ENCODE measurements around the gene DDX5. TPM values are rescaled to one million over a fixed set of nuclear protein-coding genes. Genes with fewer than 3 reads are reported as not detected.

Gene DDX5
- total and polyA plus RNA-seq, 2 of the 4 experiments (the other 2 are of a cell fraction) = 253 to 781 TPM

- H2BK20ac ChIP-seq (ENCODE audit: low read depth, low read length) = no peak overlapping the region
- no peak overlapping the region for H4K8ac ChIP-seq (ENCODE audit: low read depth in 2 of 2, low read length in 2 of 2)
- no peak overlapping the region for H3K14ac ChIP-seq (replicated peaks; ENCODE audit: low read depth, low read length)
- dilution Hi-C loops (cut with HindIII; ENCODE audit: low sequenced_read_pairs, unreplicated experiment) (no loop called here), in situ Hi-C loops (cut with MboI; ENCODE audit: low sequenced_read_pairs) (no loop called here), intact Hi-C loops (cut with micrococcal nuclease) (no loop called here)
- no peak overlapping the region for H3K4me2 ChIP-seq (ENCODE audit: low read depth, low read length)
- H4K91ac ChIP-seq (ENCODE audit: insufficient read depth, low read depth, low read length) = no peak overlapping the region
- no peak overlapping the region for H3K9ac ChIP-seq (ENCODE audit: low read depth, low read length)
- no peak overlapping the region for H4K5ac ChIP-seq (ENCODE audit: low read depth, low read length)
- H3K9me3 ChIP-seq (ENCODE audit: control insufficient read depth, insufficient read depth, low read length) = no peaks in the 10 kb centered on the region
- H3K56ac ChIP-seq (ENCODE audit: extremely low read depth, insufficient read depth, low read length) = no peak overlapping the region
- no peak overlapping the region for H2BK120ac ChIP-seq (ENCODE audit: low read depth, low read length)
- no peak overlapping the region for H3K4ac ChIP-seq (ENCODE audit: low read depth, low read length)
- BruUV-seq (replicated peaks) = no TSS peak
- H4K20me1 ChIP-seq (ENCODE audit: insufficient read depth, low read length) = no peaks in the 10 kb centered on the region
- no peaks in the 10 kb centered on the region for H3K36me3 ChIP-seq (ENCODE audit: control insufficient read depth, insufficient read depth, low read length)
- ATAC-seq (ENCODE audit: low read depth) (no peak), DNase-seq (no peak)
- no peak overlapping the region for H3K23ac ChIP-seq (ENCODE audit: low read depth, low read length)
- no peak overlapping the region for H3K27ac ChIP-seq (ENCODE audit: insufficient read depth, low read length)
- H3K4me3 ChIP-seq (ENCODE audit: insufficient read depth, low read depth, low read length) = no peak overlapping the region
- no peak overlapping the region for H2BK5ac ChIP-seq (ENCODE audit: low read depth, low read length, poor library complexity, severe bottlenecking)
- H3K9me1 ChIP-seq (ENCODE audit: insufficient read depth, low read length) = peaks cover 11% of the 10 kb centered on the region; the same call in 1 of the 2 replicates
- H2AFZ ChIP-seq (replicated peaks; ENCODE audit: low read length, poor library complexity) = peak overlapping the region; percentile 1
- TF ChIP-seq SMC3 (IDR thresholded peaks at IDR 0.05; ENCODE audit: low read depth, low read length) = no peak
- no peak for TF ChIP-seq RFX5 (IDR thresholded peaks at IDR 0.05; ENCODE audit: low read depth, low read length)
- no peak for TF ChIP-seq MXI1 (IDR thresholded peaks at IDR 0.05; ENCODE audit: borderline replicate concordance, low read depth, low read length)
- no peak for TF ChIP-seq POLR2A (IDR thresholded peaks at IDR 0.05; ENCODE audit: low read depth, low read length)
- H3K79me1 ChIP-seq (ENCODE audit: low read depth in 1 of 2, low read length in 2 of 2) = no peaks in the 10 kb centered on the region
- H3K4me1 ChIP-seq (ENCODE audit: control insufficient read depth, insufficient read depth, low read length) = peaks cover 8% of the 10 kb centered on the region
- peak overlapping the region; percentile 44 for H2AK9ac ChIP-seq (replicated peaks; ENCODE audit: low read depth, low read length, poor library complexity)
- no peak overlapping the region for H3K18ac ChIP-seq (ENCODE audit: low read depth, low read length)
- ChIA-PET POLR2A (ENCODE audit: unreplicated experiment) (no interaction called here), CTCF (no interaction called here)
- no CpG with 5 or more reads among the region's 8 CpGs for WGBS, 2 experiments (ENCODE audit: extremely low coverage in 2 of 2, insufficient read length in 1 of 2)
- H2AK5ac ChIP-seq (ENCODE audit: low read depth, low read length) = no peak overlapping the region; the same call in 1 of the 2 replicates
- no peaks in the 10 kb centered on the region; the same call in 1 of the 2 replicates for H3K27me3 ChIP-seq (ENCODE audit: control insufficient read depth, insufficient read depth, low read length)
- H2BK15ac ChIP-seq (ENCODE audit: low read depth, low read length) = no peak overlapping the region
Measured at GRCh38 chr17:64458756-64459155, 47.3 kb downstream of the DDX5 start.

All from IMR-90 (cell line).